GM12878 (cell line): ENCODE results near the gene SHISA9.

Experiments
- CHD4 ChIP-seq: fragments of 200-600 bp; sonication (generic); IDR thresholded peaks from 2 replicates; pipeline ENCODE4 v1.6.1; 2016; ENCODE audit warnings: mild to moderate bottlenecking
- IRF3 ChIP-seq: fragments of 450-650 bp; IDR thresholded peaks from 2 replicates; pipeline ENCODE4 v1.6.1; 2014; ENCODE audit warnings: mild to moderate bottlenecking

GRCh38 chr16:12879812-12880211, 21.6 kb upstream of the SHISA9 start:
- TF ChIP-seq IRF3 (no peak), CHD4 (no peak)
